Smooth muscle cell (in vitro differentiated cells): Measurements from ENCODE around the gene MED12L. TPM values are rescaled to one million over a fixed set of nuclear protein-coding genes. Genes with fewer than 3 reads are reported as not detected.

Source experiments
- DNase-seq: peaks from one replicate; lab custom pipeline; 2025; ENCODE audit not compliant: unreplicated experiment; lab: John Stamatoyannopoulos, UW
- H2AFZ ChIP-seq: fragments of 200-600 bp; sonication (generic); 2 replicates; pipeline ENCODE4 v1.6.0; 2016; ENCODE audit warnings: antibody characterized with exemption, low read depth, mild to moderate bottlenecking
- H3F3A ChIP-seq: fragments of 200-600 bp; sonication (generic); 2 replicates; pipeline ENCODE4 v1.6.0; 2017; ENCODE audit warnings: antibody characterized with exemption, low read depth
- H3K27ac ChIP-seq: fragments of 200-600 bp; sonication (generic); 2 replicates; pipeline ENCODE4 v1.5.1; 2016; ENCODE audit warnings: low read depth, mild to moderate bottlenecking
- H3K27me3 ChIP-seq: fragments of 200-600 bp; sonication (generic); 2 replicates; pipeline ENCODE4 v1.6.1; 2016; ENCODE audit warnings: low read depth, mild to moderate bottlenecking
- H3K36me3 ChIP-seq: fragments of 200-600 bp; sonication (generic); 2 replicates; pipeline ENCODE4 v1.5.1; 2016; ENCODE audit warnings: low read depth
- H3K4me1 ChIP-seq: fragments of 200-600 bp; sonication (generic); 2 replicates; pipeline ENCODE4 v1.5.1; 2016; ENCODE audit warnings: low read depth
- H3K4me2 ChIP-seq: fragments of 200-600 bp; sonication (generic); 2 replicates; pipeline ENCODE4 v1.6.0; 2016; ENCODE audit warnings: mild to moderate bottlenecking
- H3K4me3 ChIP-seq: fragments of 200-600 bp; sonication (generic); 2 replicates; pipeline ENCODE4 v1.5.1; 2016; ENCODE audit warnings: mild to moderate bottlenecking
- H3K79me2 ChIP-seq: fragments of 200-600 bp; sonication (generic); 2 replicates; pipeline ENCODE4 v1.6.0; 2016; ENCODE audit warnings: low read depth, mild to moderate bottlenecking
- H3K9ac ChIP-seq: fragments of 200-600 bp; sonication (generic); 2 replicates; pipeline ENCODE4 v1.6.0; 2016; ENCODE audit warnings: low read depth
- H3K9me3 ChIP-seq: fragments of 200-600 bp; sonication (generic); replicated peaks from 2 replicates; pipeline ENCODE4 v1.5.1; 2016; ENCODE audit warnings: low read depth
- H4K20me1 ChIP-seq: fragments of 200-600 bp; sonication (generic); 2 replicates; pipeline ENCODE4 v1.6.0; 2016; ENCODE audit warnings: low read depth
- CTCF ChIP-seq: fragments of 200-600 bp; sonication (generic); IDR thresholded peaks from 2 replicates; pipeline ENCODE4 v1.5.1; 2017; ENCODE audit warnings: borderline replicate concordance, mild to moderate bottlenecking, antibody characterized with exemption; ENCODE audit not compliant: insufficient read depth, poor library complexity, severe bottlenecking
- WGBS: methylation state at CpG from one replicate; pipeline ENCODE4 v1.1.7; 2016; ENCODE audit warnings: low lambda C conversion rate; 5-methylcytosine and 5-hydroxymethylcytosine counted together
- polyA plus RNA-seq: library from polyadenylated mRNA; unstranded; fragments of >200 nt; fragmentation: Nextera tagmentation; extraction: Ambion mirVana; gene quantifications from 2 replicates; pipeline ENCODE4 v1.2.1, GENCODE V29; 2016
- total RNA-seq: library from RNA; depleted of rRNA; stranded (reverse); fragments of >200 nt; gene quantifications from 2 replicates; pipeline ENCODE4 v1.2.3, GENCODE V29; 2014

MED12L gene
- total and polyA plus RNA-seq, 2 experiments from 2014 or later, result 0.26 to 1.5 TPM

- H3K79me2 ChIP-seq, result no peaks in the 10 kb centered on the region
- H3K4me3 ChIP-seq, result no peak overlapping the region
- H3K9ac ChIP-seq, result no peak overlapping the region
- H3K27me3 ChIP-seq, result no peaks in the 10 kb centered on the region
- no peaks in the 10 kb centered on the region for H3K36me3 ChIP-seq
- no peak for TF ChIP-seq CTCF
- no peak for DNase-seq
- no peaks in the 10 kb centered on the region for H4K20me1 ChIP-seq
- H3K27ac ChIP-seq, result no peak overlapping the region
- no peaks in the 10 kb centered on the region for H3F3A ChIP-seq
- no peak overlapping the region for H3K4me2 ChIP-seq
- H3K4me1 ChIP-seq, result no peaks in the 10 kb centered on the region
- no peaks in the 10 kb centered on the region for H3K9me3 ChIP-seq
- no peak overlapping the region for H2AFZ ChIP-seq
Observed at GRCh38 chr3:151371526-151371925, 286.1 kb downstream of the MED12L start.

GRCh38 chr3:151372063-151372820, 286.8 kb downstream of the MED12L start:
- 89% methylated on average over 4 of the region's 4 CpGs for WGBS
- Histone ChIP-seq H3K9me3 (no peaks in the 10 kb centered on the region), H3K27me3 (no peaks in the 10 kb centered on the region), H3K4me3 (no peak overlapping the region), H3K4me1 (no peaks in the 10 kb centered on the region), H3K9ac (no peak overlapping the region), H3F3A (no peaks in the 10 kb centered on the region), H4K20me1 (no peaks in the 10 kb centered on the region), H3K36me3 (no peaks in the 10 kb centered on the region), H3K79me2 (no peaks in the 10 kb centered on the region), H3K27ac (no peak overlapping the region), H3K4me2 (no peak overlapping the region), H2AFZ (no peak overlapping the region)
- no peak for DNase-seq
- TF ChIP-seq CTCF, result no peak

GRCh38 chr3:151377768-151378385, 292.4 kb downstream of the MED12L start:
- Histone ChIP-seq H4K20me1 (no peaks in the 10 kb centered on the region), H3K4me1 (no peaks in the 10 kb centered on the region), H3K4me3 (no peak overlapping the region), H3K4me2 (no peak overlapping the region), H3K27ac (no peak overlapping the region), H3F3A (no peaks in the 10 kb centered on the region), H3K36me3 (no peaks in the 10 kb centered on the region), H2AFZ (no peak overlapping the region), H3K79me2 (no peaks in the 10 kb centered on the region), H3K9ac (no peak overlapping the region), H3K27me3 (no peaks in the 10 kb centered on the region), H3K9me3 (no peaks in the 10 kb centered on the region)
- no peak for TF ChIP-seq CTCF
- no peak for DNase-seq
- 96% methylated on average over 8 of the region's 8 CpGs for WGBS
